ENCODE measurements around the gene ARHGAP26.
A peak's percentile ranks its signal among the peaks of the same experiment; 100 is the strongest.

The ARHGAP26 gene

GRCh38 chr5:142969186-142969585 lies 199.0 kb downstream of the ARHGAP26 start:
- Histone ChIP-seq H2AFZ (ENCODE audit: low read length, unreplicated experiment) (no peak overlapping the region), H3K79me2 (ENCODE audit: control insufficient read depth, insufficient read depth, low read length, unreplicated experiment) (no peaks in the 10 kb centered on the region), H3K27ac (ENCODE audit: low read depth, low read length) (no peak overlapping the region), H3K4me3 (ENCODE audit: low read depth, low read length) (no peak overlapping the region), H3K27me3 (ENCODE audit: insufficient read depth, low read length) (no peaks in the 10 kb centered on the region), H3K36me3 (ENCODE audit: insufficient read depth, low read length) (no peaks in the 10 kb centered on the region), H3K4me1 (ENCODE audit: control insufficient read depth, insufficient read depth, low read length, unreplicated experiment) (no peaks in the 10 kb centered on the region)

- H3K27ac ChIP-seq (ENCODE audit: low read depth, low read length): no peak overlapping the region
- no peaks in the 10 kb centered on the region for H3K36me3 ChIP-seq (ENCODE audit: insufficient read depth, low read length)
- H3K4me1 ChIP-seq (ENCODE audit: control insufficient read depth, insufficient read depth, low read length, unreplicated experiment): no peaks in the 10 kb centered on the region
- H3K27me3 ChIP-seq (ENCODE audit: insufficient read depth, low read length): no peaks in the 10 kb centered on the region
- H3K79me2 ChIP-seq (ENCODE audit: control insufficient read depth, insufficient read depth, low read length, unreplicated experiment): no peaks in the 10 kb centered on the region
- H2AFZ ChIP-seq (ENCODE audit: low read length, unreplicated experiment): no peak overlapping the region
- H3K4me3 ChIP-seq (ENCODE audit: low read depth, low read length): no peak overlapping the region
Measured at GRCh38 chr5:142969624-142970439, 199.7 kb downstream of the ARHGAP26 start.

GRCh38 chr5:142970440-142971030 lies 200.4 kb downstream of the ARHGAP26 start:
- no peaks in the 10 kb centered on the region for H3K27me3 ChIP-seq (ENCODE audit: insufficient read depth, low read length)
- no peaks in the 10 kb centered on the region for H3K36me3 ChIP-seq (ENCODE audit: insufficient read depth, low read length)
- no peak overlapping the region for H3K4me3 ChIP-seq (ENCODE audit: low read depth, low read length)
- H3K79me2 ChIP-seq (ENCODE audit: control insufficient read depth, insufficient read depth, low read length, unreplicated experiment): no peaks in the 10 kb centered on the region
- H3K4me1 ChIP-seq (ENCODE audit: control insufficient read depth, insufficient read depth, low read length, unreplicated experiment): no peaks in the 10 kb centered on the region
- no peak overlapping the region for H3K27ac ChIP-seq (ENCODE audit: low read depth, low read length)
- no peak overlapping the region for H2AFZ ChIP-seq (ENCODE audit: low read length, unreplicated experiment)

GRCh38 chr5:142971303-142972013 lies 201.3 kb downstream of the ARHGAP26 start:
- Histone ChIP-seq H3K27ac (ENCODE audit: low read depth, low read length) (no peak overlapping the region), H3K4me3 (ENCODE audit: low read depth, low read length) (no peak overlapping the region), H3K79me2 (ENCODE audit: control insufficient read depth, insufficient read depth, low read length, unreplicated experiment) (no peaks in the 10 kb centered on the region), H2AFZ (ENCODE audit: low read length, unreplicated experiment) (no peak overlapping the region), H3K27me3 (ENCODE audit: insufficient read depth, low read length) (no peaks in the 10 kb centered on the region), H3K36me3 (ENCODE audit: insufficient read depth, low read length) (no peaks in the 10 kb centered on the region), H3K4me1 (ENCODE audit: control insufficient read depth, insufficient read depth, low read length, unreplicated experiment) (no peaks in the 10 kb centered on the region)

DNA sequence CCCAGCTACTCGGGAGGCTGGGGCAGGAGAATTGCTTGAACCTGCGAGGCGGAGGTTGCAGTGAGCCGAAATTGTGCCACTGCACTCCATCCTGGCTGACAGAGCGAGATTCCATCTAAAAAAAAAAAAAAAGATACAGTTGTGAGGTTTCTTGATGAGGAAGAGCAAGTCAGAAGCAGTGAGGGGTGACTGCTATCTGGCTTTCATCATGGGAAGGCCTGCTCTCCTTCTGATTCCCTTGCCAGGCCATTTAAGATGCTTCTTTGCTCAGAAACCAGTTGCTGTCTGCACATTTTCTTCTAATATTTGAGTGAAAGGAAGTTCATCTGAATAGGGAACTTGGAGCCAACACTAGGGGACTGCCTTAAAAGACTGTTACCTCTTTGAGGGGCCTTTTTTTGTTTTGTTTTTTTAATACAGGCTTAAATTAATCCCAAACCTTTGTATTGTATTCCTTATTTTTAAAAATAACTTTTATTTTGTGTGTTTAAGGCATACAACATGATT lies 201.9 kb downstream of the ARHGAP26 start:
- Histone ChIP-seq H3K4me3 (ENCODE audit: low read depth, low read length) (no peak overlapping the region), H3K27me3 (ENCODE audit: insufficient read depth, low read length) (no peaks in the 10 kb centered on the region), H2AFZ (ENCODE audit: low read length, unreplicated experiment) (no peak overlapping the region), H3K79me2 (ENCODE audit: control insufficient read depth, insufficient read depth, low read length, unreplicated experiment) (no peaks in the 10 kb centered on the region), H3K4me1 (ENCODE audit: control insufficient read depth, insufficient read depth, low read length, unreplicated experiment) (peaks cover 6% of the 10 kb centered on the region), H3K36me3 (ENCODE audit: insufficient read depth, low read length) (no peaks in the 10 kb centered on the region), H3K27ac (ENCODE audit: low read depth, low read length) (no peak overlapping the region)

- Histone ChIP-seq H3K4me1 (ENCODE audit: control insufficient read depth, insufficient read depth, low read length, unreplicated experiment) (peaks cover 23% of the 10 kb centered on the region), H3K4me3 (ENCODE audit: low read depth, low read length) (no peak overlapping the region), H3K27ac (ENCODE audit: low read depth, low read length) (no peak overlapping the region), H3K36me3 (ENCODE audit: insufficient read depth, low read length) (no peaks in the 10 kb centered on the region), H2AFZ (ENCODE audit: low read length, unreplicated experiment) (no peak overlapping the region), H3K79me2 (ENCODE audit: control insufficient read depth, insufficient read depth, low read length, unreplicated experiment) (no peaks in the 10 kb centered on the region), H3K27me3 (ENCODE audit: insufficient read depth, low read length) (no peaks in the 10 kb centered on the region)
Measured at GRCh38 chr5:142973932-142974331, 203.8 kb downstream of the ARHGAP26 start.

- Histone ChIP-seq H2AFZ (ENCODE audit: low read length, unreplicated experiment) (no peak overlapping the region), H3K4me1 (ENCODE audit: control insufficient read depth, insufficient read depth, low read length, unreplicated experiment) (peaks cover 28% of the 10 kb centered on the region), H3K27me3 (ENCODE audit: insufficient read depth, low read length) (no peaks in the 10 kb centered on the region), H3K27ac (ENCODE audit: low read depth, low read length) (no peak overlapping the region), H3K79me2 (ENCODE audit: control insufficient read depth, insufficient read depth, low read length, unreplicated experiment) (no peaks in the 10 kb centered on the region), H3K36me3 (ENCODE audit: insufficient read depth, low read length) (no peaks in the 10 kb centered on the region), H3K4me3 (ENCODE audit: low read depth, low read length) (no peak overlapping the region)
Measured at GRCh38 chr5:142974409-142974808, 204.2 kb downstream of the ARHGAP26 start.

DNA sequence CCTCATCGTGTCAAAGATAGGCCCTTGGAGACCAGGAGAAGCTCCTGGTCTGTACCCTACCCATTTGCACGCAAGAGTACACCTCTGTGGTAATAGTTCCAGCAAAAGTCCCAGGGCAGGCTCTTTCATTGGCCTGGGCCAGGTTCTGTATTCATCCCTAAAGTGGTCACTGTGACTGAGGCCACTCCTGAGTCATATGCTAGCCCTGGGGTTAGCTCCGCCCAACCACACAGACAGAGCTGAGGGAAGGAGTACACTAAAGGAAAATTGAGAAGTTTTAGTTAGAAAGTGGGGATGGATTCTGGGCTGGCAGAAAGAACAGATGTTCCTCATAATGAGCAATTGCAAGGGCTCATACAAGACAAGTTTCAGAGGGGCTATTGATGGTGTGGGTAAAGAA lies 206.7 kb downstream of the ARHGAP26 start:
- Histone ChIP-seq H3K4me3 (ENCODE audit: low read depth, low read length) (no peak overlapping the region), H3K4me1 (ENCODE audit: control insufficient read depth, insufficient read depth, low read length, unreplicated experiment) (peaks cover 45% of the 10 kb centered on the region), H3K27me3 (ENCODE audit: insufficient read depth, low read length) (no peaks in the 10 kb centered on the region), H3K36me3 (ENCODE audit: insufficient read depth, low read length) (no peaks in the 10 kb centered on the region), H2AFZ (ENCODE audit: low read length, unreplicated experiment) (no peak overlapping the region), H3K27ac (ENCODE audit: low read depth, low read length) (peak overlapping the region; percentile 73), H3K79me2 (ENCODE audit: control insufficient read depth, insufficient read depth, low read length, unreplicated experiment) (no peaks in the 10 kb centered on the region)

GRCh38 chr5:142977363-142978051 lies 207.3 kb downstream of the ARHGAP26 start:
- Histone ChIP-seq H3K4me1 (ENCODE audit: control insufficient read depth, insufficient read depth, low read length, unreplicated experiment) (peaks cover 52% of the 10 kb centered on the region), H3K27me3 (ENCODE audit: insufficient read depth, low read length) (no peaks in the 10 kb centered on the region), H2AFZ (ENCODE audit: low read length, unreplicated experiment) (peak overlapping the region; percentile 34), H3K36me3 (ENCODE audit: insufficient read depth, low read length) (no peaks in the 10 kb centered on the region), H3K4me3 (ENCODE audit: low read depth, low read length) (no peak overlapping the region; the same call in 1 of the 2 replicates), H3K27ac (ENCODE audit: low read depth, low read length) (peak overlapping the region; percentile 73), H3K79me2 (ENCODE audit: control insufficient read depth, insufficient read depth, low read length, unreplicated experiment) (no peaks in the 10 kb centered on the region)

- peaks cover 57% of the 10 kb centered on the region for H3K4me1 ChIP-seq (ENCODE audit: control insufficient read depth, insufficient read depth, low read length, unreplicated experiment)
- H3K79me2 ChIP-seq (ENCODE audit: control insufficient read depth, insufficient read depth, low read length, unreplicated experiment): no peaks in the 10 kb centered on the region
- H3K27ac ChIP-seq (ENCODE audit: low read depth, low read length): peak overlapping the region; percentile 73
- no peak overlapping the region for H2AFZ ChIP-seq (ENCODE audit: low read length, unreplicated experiment)
- H3K36me3 ChIP-seq (ENCODE audit: insufficient read depth, low read length): no peaks in the 10 kb centered on the region
- no peak overlapping the region for H3K4me3 ChIP-seq (ENCODE audit: low read depth, low read length)
- H3K27me3 ChIP-seq (ENCODE audit: insufficient read depth, low read length): no peaks in the 10 kb centered on the region
Measured at GRCh38 chr5:142978252-142978651, 208.1 kb downstream of the ARHGAP26 start.
